Astrocyte (in vitro differentiated cells and primary cell): Measurements from ENCODE around the gene PRLHR.

Experiments
- CTCF ChIP-seq: IDR thresholded peaks from 2 replicates; pipeline ENCODE4 v1.5.1; 2011; ENCODE audit warnings: low read depth, mild to moderate bottlenecking, inconsistent platforms, low read length, moderate library complexity; ENCODE audit not compliant: insufficient read depth
- EZH2 ChIP-seq: IDR thresholded peaks from 2 replicates; pipeline ENCODE4 v1.6.1; 2012; ENCODE audit warnings: mild to moderate bottlenecking, low read length, inconsistent platforms; ENCODE audit not compliant: insufficient read depth

- TF ChIP-seq CTCF (no peak), EZH2 (no peak)
Observed at GRCh38 chr10:118542205-118542604, 53.2 kb downstream of the PRLHR start.
